Measurements from ENCODE around the gene DLL1.

Gene DLL1

DNA sequence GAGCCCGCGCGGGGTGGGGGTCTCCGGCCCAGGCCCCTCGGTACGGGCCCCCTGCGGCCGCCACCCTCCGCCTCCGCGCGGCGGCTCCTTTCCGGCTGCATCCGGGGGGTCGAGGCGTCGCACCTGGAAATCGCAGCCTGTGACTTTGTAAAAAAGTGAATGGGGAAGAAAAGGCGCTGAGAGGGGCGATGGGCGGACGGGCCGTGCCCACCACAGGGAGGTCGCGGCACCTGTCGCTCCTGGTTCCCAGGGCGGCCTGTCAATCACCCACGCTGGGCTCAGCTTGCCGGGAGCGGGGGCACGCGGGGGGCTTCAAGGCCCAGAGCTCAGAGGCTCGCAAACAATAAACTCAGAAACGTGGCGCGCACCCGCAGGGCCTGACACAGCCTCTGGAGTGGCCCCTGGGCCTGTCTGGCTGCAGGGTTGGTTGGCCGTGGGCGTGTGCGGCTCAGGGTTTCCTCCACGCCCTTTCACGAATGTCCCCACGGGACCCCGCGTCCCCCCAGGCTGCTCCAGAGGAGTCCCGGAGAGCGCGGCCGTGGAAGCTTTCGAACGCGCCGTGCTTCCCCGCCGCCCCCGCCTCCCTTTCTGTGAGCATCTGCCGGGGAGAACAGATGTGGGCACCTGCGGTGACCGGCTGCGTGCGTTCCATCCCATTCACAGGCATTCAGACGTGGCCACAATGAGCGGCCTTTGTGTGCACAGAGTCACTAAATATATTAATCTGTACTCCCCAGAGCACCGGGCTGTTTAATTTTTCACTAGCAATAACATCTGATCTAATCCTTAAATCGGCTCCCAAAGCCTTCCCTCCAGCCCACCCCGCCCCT, 6.1 kb upstream of the DLL1 start:
- Histone ChIP-seq H3K4me3 (ENCODE audit: low read depth, low read length) (no peak overlapping the region), H3K36me3 (no peaks in the 10 kb centered on the region), H3K9me3 (no peaks in the 10 kb centered on the region), H3K27me3 (peaks cover 73% of the 10 kb centered on the region), H3K4me1 (0 out of 2 replicates have a peak, but pooled peaks cover 3% of the 10 kb centered on the region)
- TF ChIP-seq, protein P1, sequence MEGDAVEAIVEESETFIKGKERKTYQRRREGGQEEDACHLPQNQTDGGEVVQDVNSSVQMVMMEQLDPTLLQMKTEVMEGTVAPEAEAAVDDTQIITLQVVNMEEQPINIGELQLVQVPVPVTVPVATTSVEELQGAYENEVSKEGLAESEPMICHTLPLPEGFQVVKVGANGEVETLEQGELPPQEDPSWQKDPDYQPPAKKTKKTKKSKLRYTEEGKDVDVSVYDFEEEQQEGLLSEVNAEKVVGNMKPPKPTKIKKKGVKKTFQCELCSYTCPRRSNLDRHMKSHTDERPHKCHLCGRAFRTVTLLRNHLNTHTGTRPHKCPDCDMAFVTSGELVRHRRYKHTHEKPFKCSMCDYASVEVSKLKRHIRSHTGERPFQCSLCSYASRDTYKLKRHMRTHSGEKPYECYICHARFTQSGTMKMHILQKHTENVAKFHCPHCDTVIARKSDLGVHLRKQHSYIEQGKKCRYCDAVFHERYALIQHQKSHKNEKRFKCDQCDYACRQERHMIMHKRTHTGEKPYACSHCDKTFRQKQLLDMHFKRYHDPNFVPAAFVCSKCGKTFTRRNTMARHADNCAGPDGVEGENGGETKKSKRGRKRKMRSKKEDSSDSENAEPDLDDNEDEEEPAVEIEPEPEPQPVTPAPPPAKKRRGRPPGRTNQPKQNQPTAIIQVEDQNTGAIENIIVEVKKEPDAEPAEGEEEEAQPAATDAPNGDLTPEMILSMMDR (IDR thresholded peaks at IDR 0.05; ENCODE audit: low read depth, low read length): no peak
- DNase-seq: no peak

DNA sequence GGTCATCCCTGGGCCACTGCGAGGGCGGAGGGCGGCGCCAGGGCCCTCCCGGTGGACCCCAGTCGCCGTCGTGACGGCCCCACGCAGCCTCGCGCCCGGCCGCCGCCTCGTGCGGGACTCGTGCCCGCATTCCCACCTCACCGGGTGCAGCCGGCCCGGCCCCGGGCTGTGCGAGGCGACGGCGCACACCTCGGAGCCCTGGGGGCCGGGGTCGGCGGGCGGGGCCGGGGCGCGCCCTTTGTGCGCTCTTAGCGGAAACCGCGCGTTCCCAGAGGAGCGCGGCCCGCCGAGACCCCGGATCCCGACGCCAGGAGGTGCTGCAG, 5.5 kb upstream of the DLL1 start:
- Histone ChIP-seq H3K4me3 (ENCODE audit: low read depth, low read length) (no peak overlapping the region), H3K9me3 (no peaks in the 10 kb centered on the region), H3K27me3 (peaks cover 79% of the 10 kb centered on the region), H3K4me1 (0 out of 2 replicates have a peak, but pooled peaks cover 3% of the 10 kb centered on the region), H3K36me3 (no peaks in the 10 kb centered on the region)
- DNase-seq: no peak
- TF ChIP-seq, protein P1 (IDR thresholded peaks at IDR 0.05; ENCODE audit: low read depth, low read length): no peak

- TF ChIP-seq, protein P1 (IDR thresholded peaks at IDR 0.05; ENCODE audit: low read depth, low read length): no peak
- Histone ChIP-seq H3K9me3 (no peaks in the 10 kb centered on the region), H3K4me1 (0 out of 2 replicates have a peak, but pooled peaks cover 3% of the 10 kb centered on the region), H3K27me3 (peaks cover 83% of the 10 kb centered on the region), H3K36me3 (no peaks in the 10 kb centered on the region), H3K4me3 (ENCODE audit: low read depth, low read length) (peak overlapping the region; percentile 46)
- DNase-seq: no peak
Measured at GRCh38 chr6:170295510-170296422, 4.9 kb upstream of the DLL1 start.

- TF ChIP-seq, protein P1 (IDR thresholded peaks at IDR 0.05; ENCODE audit: low read depth, low read length): no peak
- Histone ChIP-seq H3K4me1 (0 out of 2 replicates have a peak, but pooled peaks cover 3% of the 10 kb centered on the region), H3K36me3 (no peaks in the 10 kb centered on the region), H3K27me3 (peaks cover 91% of the 10 kb centered on the region), H3K9me3 (no peaks in the 10 kb centered on the region), H3K4me3 (ENCODE audit: low read depth, low read length) (peak overlapping the region; percentile 46)
- no peak for DNase-seq
Measured at GRCh38 chr6:170294813-170295509, 4.1 kb upstream of the DLL1 start.

DNA sequence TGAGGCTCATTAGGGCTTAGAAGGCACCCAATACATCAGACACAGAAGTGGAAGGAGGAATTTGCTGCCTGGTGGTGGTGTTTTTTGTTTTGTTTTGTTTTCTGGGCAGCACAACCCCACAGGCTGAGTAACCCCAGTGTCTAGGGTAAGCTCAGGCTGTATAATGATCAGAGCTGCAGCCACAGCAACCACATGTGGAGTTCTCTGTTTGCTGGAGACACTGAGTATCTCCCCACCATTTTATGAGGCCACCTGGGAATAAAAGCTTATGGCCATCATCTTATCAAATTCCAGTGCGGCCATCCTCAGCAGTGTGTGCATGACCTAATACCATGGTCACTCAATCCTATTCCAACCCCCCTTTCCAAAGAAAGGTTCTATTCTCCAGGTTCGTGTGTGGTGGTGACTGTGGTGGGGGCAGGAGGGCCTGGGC, 3.4 kb upstream of the DLL1 start:
- no peak for DNase-seq
- TF ChIP-seq, protein P1 (IDR thresholded peaks at IDR 0.05; ENCODE audit: low read depth, low read length): no peak
- Histone ChIP-seq H3K9me3 (no peaks in the 10 kb centered on the region), H3K36me3 (no peaks in the 10 kb centered on the region), H3K4me3 (ENCODE audit: low read depth, low read length) (no peak overlapping the region), H3K4me1 (0 out of 2 replicates have a peak, but pooled peaks cover 3% of the 10 kb centered on the region), H3K27me3 (peaks cover 98% of the 10 kb centered on the region)

Measured in BE2C (cell line).